Measurements from ENCODE around the gene FMO3. TPM values are rescaled to one million over a fixed set of nuclear protein-coding genes. Genes with fewer than 3 reads are reported as not detected.

The FMO3 gene
- total RNA-seq, 1 donor from 2014 or later = 2.3 TPM

DNA sequence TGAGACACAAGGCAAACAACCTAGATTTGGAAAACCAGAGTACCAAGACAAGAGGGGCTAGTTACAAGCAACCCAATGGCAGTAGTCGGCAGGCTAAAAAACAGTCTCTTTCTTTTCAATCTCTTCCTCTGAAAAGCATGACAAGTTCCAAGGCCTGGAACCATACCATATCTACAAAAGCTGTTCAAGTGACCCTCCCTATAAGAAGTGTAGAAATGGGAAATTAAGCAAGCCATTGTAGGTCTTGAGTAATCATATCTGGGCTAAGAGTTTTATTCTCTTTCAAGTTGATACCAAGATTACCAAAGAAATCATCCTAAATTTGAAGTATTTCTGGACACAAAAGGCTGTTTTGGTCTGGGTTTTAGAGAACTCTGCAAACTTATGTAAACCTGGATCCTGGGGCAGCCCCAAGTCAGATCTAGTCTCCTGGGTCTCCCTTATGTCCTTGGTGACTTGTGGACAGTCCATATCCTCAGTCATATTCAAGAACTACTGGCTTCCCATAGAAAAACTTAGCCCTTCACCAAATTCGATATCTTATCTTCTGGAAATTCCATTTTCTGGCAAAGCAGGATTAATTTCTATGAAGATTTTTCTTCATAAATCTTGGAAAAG lies 24.7 kb downstream of the FMO3 start:
- no peak for DNase-seq (ENCODE audit: low spot score)

DNA sequence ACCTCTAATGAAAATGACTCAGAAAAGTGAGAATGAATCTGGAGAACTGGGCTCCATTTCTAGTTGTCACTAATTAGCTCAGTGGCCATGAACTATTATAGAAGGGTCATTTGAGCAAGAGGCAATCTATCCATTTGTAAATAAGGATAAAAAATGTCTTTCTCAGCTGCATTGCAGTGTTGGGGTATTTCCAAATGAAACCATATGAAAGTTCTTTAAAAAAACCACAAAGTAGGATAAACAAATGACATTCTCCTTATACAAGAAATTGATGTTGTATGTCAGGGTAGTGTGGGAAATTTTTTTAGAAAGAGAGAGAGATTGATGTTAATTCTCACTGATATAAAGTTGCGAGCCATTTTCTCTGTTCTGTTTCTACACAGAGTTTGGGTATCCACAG lies 26.0 kb downstream of the FMO3 start:
- DNase-seq (ENCODE audit: low spot score) = no peak

DNA sequence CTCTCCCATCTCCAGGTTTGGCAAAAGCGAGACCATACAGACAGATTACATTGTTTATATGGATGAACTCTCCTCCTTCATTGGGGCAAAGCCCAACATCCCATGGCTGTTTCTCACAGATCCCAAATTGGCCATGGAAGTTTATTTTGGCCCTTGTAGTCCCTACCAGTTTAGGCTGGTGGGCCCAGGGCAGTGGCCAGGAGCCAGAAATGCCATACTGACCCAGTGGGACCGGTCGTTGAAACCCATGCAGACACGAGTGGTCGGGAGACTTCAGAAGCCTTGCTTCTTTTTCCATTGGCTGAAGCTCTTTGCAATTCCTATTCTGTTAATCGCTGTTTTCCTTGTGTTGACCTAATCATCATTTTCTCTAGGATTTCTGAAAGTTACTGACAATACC lies 26.4 kb downstream of the FMO3 start:
- no peak for DNase-seq (ENCODE audit: low spot score)

DNA sequence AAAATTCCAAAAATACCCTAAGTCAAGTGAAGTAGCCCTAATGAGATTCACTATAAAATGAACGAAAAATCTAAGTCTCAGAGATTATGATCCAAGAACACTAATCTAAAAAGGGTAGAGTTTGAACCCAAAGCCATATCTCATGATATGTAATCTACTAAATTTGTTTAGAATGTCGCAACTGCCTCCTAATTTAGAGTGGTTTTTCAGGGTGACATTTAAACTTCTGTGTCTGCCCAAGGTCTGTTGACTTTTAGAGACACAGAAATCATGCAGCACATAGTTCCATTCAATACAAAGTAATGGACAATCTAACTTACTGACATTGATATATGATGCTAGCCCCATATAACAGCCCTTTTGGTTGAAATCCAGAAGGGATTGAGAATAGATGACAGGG lies 28.9 kb downstream of the FMO3 start:
- DNase-seq (ENCODE audit: low spot score) = no peak

DNA sequence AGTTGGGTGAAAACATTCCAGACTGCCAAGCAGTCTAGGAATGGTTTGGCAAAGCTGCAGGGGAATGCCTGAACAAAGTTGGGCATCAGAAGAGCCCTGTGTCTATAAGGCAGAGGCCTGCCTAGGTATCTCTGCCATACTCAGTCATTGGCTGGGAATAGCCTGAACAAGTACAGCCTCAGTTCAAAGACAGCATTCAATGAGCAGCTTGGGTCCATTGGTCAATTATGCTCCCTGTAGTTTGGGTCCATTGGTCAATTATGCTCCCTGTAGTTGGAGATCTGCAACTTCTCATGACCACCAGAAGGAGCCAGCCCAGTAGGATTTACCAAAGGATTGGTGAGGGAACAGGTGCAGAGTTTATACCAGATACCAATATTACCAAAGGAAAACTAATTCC lies 31.6 kb downstream of the FMO3 start:
- no peak for DNase-seq (ENCODE audit: low spot score)

DNA sequence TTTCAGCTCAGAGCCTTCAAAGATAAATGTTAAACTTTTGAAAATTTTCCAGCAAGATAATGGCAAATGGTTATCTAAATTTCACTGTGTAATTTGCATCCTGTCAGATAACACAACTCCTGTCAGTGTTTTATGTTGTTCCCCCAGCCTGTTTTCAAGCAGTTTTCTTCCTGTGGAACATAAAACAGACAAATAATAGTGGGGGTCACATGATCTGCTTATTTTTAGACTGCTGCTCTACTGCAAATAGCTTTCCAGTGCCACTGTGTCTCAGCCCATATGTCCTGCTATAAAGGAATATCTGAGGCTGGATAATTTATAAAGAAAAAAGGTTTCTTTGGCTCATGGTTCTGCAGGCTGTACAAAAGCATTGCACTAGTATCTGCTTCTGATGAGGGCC lies 32.2 kb downstream of the FMO3 start:
- DNase-seq (ENCODE audit: low spot score) = no peak

DNA sequence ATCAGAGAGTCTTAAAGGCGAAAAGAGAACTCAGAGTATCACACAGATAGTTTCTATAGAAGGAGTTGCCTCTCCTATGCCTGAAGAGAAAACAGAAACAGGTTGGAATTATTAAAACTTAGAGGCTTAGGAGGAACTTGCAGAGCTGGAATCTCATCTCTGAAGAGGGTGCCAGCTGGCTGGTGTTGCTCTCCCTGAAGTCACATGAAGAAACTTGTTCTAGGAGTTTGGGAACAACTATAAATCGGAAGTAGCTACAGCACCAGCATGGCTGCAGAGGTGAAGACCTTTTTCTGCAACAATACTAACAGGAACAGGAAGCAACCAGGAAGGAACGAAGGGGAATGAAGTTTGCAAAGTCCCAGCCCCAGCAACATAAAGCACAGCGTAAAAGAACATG lies 35.8 kb downstream of the FMO3 start:
- no peak for DNase-seq (ENCODE audit: low spot score)

DNA sequence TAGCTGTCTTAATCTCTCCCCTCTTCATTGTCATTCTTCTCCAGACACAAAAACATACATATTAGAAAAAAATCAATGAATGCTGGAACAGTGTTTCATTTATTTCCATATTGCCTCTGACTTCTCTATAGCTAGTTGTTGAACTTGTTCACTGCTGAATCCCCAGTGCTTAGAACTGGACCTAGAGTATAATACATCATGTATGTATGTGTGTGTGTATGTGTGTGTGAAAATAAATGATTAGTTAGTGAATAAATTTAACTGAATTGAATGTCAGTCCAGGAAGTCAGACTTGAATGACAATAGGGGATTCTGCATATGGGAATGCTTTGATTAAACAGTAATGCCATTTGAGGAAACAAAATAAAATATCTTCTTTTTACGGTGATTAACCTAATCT lies 36.4 kb downstream of the FMO3 start:
- no peak for DNase-seq (ENCODE audit: low spot score)

DNA sequence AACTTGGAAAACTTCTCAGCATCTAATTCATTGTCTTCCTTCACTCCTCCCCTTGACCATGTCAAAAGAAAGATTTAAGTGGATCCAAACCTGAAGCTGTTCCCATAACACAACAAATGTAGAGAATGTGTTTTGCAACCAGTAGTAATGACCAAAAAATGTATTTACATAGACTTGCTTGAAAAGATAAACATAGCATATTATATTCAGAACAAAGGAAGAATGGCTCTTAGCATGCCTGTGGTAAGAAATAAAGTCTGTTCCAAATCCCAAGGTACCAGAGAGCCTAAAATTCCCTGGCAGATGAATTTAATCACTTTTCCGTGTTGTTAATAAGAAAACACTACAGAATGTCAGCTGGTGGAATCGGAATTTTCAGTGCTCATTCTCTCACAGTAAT lies 36.8 kb downstream of the FMO3 start:
- no peak for DNase-seq (ENCODE audit: low spot score)

DNA sequence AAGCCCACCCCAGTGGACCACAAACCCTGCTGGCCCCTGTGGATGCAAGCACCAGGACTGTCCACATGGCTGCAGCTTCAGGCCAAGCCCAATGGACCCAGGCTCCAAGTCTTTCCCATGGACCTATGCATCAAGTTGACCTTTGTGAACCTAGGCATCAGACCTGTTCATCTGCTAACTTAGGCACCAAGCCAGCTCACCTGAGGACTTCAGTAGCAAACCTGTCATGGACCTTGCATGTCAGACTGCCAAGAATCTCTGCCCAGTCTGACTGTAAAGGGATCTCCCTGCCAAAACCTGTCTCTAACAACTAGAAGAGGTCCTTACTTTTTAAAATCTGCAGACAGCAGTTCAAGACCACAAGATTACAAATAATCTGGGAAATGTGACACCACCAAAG lies 37.8 kb downstream of the FMO3 start:
- DNase-seq (ENCODE audit: low spot score) = no peak

DNA sequence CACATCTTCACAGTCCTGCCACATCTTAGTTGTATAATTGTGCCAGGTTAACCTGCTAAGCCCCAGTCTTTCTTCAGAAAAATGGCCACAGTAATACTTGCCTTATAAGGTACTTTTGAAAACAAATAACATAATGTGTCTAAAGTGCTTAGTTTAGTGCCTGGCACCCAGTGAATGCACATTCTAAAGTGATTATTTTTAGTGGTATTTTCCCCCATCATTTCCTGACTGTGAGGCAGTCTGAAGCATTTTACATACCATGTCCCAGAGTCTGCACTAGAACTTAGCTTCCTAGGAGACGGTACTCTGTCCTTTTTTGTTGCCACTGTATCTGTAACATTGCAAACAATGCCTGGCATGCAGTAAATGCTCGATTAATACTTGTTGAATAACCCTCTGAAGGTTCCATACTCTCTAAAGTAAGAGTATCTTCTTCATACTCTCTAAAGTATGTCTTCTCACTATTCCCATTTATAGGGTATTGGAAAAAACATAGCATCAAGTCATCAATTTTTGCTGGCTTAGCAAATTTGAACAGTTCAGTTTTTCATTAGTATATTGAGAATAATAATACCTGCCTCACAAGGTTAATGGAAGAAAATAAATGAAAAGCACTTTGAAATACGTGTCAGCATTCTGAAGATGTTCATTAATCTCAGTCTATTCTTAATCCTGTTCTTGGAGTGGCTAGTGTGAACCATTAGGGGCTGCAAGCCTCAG lies 43.7 kb downstream of the FMO3 start:
- DNase-seq (ENCODE audit: low spot score) = no peak

DNA sequence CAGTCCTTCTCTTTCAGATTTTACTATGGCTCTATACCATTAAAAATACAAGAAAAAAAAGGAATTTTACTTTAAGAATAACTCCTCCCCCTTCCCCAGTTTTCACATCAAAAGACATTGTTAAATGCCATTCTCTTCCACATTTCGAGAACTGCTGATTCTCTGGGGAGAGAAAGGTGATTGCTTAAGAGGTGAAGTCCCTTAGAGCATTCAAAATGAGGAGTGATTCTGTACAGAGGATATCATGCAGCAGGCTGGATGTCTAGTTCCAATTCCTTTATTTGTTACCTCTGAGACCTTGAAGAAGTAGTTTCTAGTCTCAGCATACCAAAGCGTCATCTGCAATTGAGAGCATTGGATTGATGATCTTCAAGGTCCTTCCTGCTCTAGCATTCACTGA lies 46.9 kb downstream of the FMO3 start:
- DNase-seq (ENCODE audit: low spot score) = no peak

DNA sequence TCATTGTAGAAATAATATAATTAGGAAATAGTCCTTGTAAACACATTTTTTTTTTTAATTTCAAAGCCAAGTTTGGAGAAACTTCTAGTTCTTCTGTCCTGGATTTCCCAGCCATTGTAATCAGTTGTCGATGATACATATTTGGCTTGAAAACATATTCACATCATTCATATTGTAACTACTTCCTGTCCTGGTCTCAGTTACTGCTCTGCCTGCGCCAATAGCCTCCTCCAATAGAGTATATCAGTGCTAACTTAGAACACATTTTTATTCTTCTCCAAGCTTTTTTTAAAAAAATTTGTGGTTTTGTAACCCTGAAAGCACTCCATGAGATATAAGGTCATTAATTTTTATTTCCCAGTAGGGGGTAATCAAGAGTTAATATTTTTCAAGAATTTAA lies 48.3 kb downstream of the FMO3 start:
- no peak for DNase-seq (ENCODE audit: low spot score)

DNA sequence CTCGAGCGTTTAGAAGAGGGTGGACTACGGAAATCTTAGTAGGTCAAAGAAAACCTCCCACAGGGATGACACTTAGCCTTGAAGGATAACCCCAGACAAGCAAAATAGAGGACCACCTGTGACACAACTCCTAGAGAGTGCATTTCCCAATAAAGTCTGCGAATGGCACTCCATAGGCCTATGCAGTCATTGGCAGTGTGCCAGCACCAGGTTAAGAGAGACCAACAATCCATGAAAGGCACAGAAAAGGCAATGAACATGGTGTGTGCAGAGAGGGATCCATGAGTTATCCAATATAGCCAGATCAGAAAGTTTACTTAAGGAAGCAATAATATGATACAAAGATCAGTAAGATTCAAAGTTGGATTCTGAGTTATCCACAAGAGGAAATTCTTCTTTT lies 49.2 kb downstream of the FMO3 start:
- DNase-seq (ENCODE audit: low spot score) = no peak

DNA sequence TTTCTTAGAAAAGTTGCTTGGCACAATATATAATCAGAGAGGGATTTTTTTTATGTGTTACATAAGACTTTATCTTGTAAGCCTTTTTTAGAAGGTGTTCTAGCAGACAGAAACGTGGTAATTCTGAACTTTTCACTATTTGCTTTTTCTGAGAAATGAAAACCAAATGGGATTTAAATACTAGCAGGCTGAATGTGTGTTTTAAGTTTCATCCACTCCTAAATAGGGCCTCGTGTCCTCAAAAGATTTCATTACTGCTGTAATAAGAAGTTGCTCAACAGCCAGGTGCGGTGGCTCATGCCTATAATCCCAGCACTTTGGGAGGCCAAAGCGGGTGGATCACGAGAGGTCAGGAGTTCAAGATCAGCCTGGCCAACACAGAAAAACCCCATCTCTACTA lies 49.7 kb downstream of the FMO3 start:
- DNase-seq (ENCODE audit: low spot score) = no peak

DNA sequence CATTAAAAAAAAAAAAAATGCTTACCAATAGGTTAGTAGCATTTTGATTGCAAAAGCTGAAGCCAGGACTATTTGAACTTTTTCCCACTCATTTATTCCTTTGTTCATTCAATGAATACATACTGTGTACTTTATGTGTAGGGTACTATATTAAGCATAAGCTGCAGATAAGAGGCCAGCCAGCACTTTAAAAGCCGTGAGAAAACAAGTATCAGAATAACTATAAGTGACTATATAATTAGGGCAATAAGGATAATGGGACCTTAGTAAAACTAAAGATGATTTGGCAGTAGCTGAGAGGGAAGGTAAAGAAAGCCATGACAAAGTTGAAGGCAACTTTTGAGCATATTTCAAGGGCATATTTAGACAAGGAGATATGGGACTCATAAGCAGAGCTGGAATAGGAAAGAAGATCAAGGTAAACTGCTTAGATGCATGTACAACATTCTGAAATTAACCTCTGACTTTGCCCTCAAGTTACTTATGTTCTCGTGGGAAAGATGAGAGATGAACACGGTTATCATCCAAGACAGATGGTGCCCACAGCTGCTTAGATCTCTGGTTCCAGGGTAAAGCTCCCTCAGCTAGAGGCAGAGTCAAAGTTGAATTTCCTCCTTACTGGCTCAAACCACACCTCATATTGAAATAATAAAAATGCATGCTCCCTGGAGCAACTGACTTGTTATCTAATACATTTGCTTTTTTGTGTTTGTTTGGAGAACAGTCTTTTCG lies 50.4 kb downstream of the FMO3 start:
- DNase-seq (ENCODE audit: low spot score) = no peak

DNA sequence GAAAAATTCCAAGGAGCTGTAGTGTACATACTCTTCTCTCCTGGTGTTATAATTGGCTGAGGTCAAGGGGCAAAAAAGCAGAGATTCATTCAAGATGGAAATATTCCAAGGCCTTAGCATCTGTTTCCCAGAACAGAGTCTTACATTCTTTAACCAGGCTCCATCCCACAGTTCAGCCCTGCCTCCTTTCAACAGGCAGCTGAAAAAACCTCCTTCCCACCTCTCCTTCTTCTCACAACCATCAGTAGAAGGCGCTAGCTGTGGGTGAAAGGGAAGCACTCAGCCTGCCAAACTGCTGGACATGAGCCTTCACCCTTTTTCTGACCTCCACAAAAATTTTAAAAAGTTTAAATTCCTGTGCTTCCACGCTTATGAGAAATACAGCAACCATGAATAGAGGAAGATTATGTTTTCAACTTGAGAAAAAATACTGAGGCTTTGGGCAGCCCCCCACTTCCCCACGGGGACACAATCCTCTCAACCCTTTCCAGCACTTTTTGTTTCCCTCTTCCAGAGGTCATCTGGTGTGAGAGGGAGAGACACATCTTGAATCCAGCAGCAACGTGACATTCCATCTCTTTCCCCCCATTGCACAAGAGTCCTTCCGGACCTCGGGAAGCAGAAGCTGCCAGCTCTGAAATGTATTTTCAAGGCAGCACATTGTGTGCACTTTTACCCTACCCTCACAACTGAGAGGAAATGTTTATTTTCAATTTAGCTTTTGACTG lies 51.1 kb downstream of the FMO3 start:
- DNase-seq (ENCODE audit: low spot score) = no peak

DNA sequence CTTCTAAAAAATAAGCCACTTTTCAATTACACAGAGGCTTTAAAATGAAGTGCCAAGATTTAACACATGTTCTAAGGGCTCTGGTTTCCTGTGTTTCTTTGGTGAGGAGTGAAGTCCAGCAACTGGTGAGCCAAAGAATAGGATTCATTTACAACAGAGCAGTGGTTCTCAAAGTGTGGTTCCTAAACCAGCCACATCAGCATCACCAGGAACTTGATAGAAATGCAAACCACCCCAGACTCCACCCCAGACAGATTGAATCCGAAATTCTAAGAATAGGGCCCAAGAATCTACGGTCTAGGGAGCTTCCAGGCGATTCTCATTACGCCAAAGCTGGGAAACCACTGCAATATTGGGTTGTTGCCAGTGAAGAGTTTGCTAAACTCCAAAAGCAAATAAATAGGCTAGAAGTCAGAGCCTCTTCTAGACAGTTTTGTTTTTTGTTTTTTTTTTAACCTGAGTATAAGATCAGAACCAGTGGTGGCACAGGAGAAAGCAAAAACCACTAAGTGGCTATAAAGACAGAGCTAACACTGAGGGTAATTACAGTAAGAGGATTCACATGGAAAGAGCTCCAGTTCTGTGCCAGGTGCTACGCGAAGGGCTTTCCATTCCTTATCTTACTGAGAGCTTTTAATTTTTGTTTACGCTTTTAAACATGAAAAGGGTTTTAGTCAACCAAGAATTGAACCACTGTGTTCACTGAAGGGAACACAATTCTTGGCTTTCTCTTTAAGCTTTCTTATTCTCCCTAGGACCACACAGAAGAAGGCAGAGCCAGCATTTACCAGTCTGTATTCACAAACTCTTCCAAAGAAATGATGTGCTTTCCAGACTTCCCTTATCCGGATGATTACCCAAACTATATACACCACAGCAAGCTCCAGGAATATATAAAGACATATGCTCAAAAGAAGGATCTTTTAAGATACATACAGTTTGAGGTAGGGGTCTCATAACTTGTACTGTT lies 52.0 kb downstream of the FMO3 start:
- DNase-seq (ENCODE audit: low spot score) = no peak

DNA sequence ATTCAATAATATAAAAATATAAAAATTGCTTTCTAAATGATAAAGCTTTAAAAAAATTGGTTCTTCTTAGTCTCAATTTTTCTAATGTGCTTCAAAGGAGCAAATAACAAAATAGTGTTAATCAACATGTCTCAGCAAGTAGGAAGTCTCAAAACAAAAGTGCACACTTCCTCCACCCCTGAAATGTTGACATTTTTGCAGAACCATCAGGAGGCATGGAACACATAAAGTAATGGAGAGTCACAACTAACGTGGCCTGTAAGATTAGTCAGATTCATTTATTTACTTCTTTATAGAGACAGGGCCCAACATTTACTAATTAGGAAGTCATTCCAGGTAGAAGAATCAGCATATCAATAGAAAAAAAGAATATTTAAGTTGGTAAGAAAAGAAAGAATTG lies 59.5 kb downstream of the FMO3 start:
- DNase-seq (ENCODE audit: low spot score) = no peak

DNA sequence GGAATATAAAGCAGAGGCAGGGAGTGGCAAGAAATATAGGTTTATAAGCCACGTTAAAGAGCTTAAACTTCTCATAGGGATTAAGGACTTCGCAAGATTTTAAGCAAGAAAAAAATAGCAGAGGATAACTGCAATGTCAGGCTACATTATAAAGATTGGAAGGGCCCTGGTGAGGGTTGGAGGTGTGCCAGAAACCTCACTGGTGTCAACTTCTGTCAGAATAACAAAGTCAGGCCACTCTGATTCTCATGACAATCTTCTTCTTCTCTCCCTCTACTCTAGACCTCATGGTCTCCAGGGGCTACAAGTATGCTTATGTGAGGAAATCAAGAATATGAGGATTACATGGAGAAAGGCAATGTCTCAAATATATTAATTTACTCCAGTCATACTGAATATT lies 61.8 kb downstream of the FMO3 start:
- no peak for DNase-seq (ENCODE audit: low spot score)

DNA sequence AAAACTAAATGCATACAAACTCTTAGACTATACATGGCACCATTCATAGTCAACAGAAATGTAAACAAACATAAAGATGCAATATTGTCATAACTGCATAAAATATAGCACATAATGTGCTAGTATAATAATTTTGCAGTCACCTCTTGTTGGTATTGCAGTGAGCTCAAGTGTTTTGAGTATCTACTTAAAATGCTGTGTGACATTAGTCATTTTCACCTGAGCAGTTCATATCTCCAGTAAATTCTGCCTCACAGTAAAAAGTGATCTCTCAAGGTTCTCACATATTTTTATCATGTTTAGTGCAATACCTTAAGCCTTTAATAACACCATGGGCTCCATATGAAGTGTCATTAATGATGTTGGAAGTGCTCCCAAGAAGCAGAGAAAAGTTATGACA lies 64.8 kb downstream of the FMO3 start:
- no peak for DNase-seq (ENCODE audit: low spot score)

Data from mesenteric fat pad (tissue), 1 donor.